ENCODE data around the gene RASGRP3.

The RASGRP3 gene

GRCh38 chr2:33573657-33574056 lies 97.2 kb downstream of the RASGRP3 start:
- FAIRE-seq (no peak), DNase-seq (ENCODE audit: insufficient read length, low spot score) (no peak)
- TF ChIP-seq POLR2A (IDR thresholded peaks at IDR 0.05; ENCODE audit: low read depth, low read length): no peak

- DNase-seq (ENCODE audit: insufficient read length, low spot score) (no peak), FAIRE-seq (no peak)
- TF ChIP-seq POLR2A (IDR thresholded peaks at IDR 0.05; ENCODE audit: low read depth, low read length): no peak
Measured at GRCh38 chr2:33577084-33577483, 100.6 kb downstream of the RASGRP3 start.

DNA sequence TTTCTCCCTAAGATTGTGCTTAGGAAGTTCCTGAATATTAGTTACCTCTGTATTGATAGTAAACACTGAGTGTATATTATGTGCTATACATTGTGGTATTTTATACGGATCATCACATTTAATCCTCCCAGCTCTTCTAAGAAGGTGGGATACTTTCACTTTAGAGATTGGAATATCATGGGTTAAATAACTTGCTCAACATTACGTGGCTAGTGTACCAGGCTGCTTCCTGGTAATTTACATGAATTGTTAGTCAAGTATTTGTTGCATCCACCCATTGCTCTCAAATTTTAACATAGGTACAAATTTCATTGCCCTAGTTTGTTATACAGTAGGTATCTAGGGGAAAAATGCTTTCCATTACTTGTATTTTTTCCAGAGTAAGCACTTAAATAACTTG lies 101.2 kb downstream of the RASGRP3 start:
- DNase-seq (ENCODE audit: insufficient read length, low spot score) (no peak), FAIRE-seq (peak; percentile 84)
- no peak for TF ChIP-seq POLR2A (IDR thresholded peaks at IDR 0.05; ENCODE audit: low read depth, low read length)

GRCh38 chr2:33579227-33579626 lies 102.8 kb downstream of the RASGRP3 start:
- TF ChIP-seq POLR2A (IDR thresholded peaks at IDR 0.05; ENCODE audit: low read depth, low read length): no peak
- DNase-seq (ENCODE audit: insufficient read length, low spot score): no peak
- no peak for FAIRE-seq

GRCh38 chr2:33581872-33582271 lies 105.4 kb downstream of the RASGRP3 start:
- no peak for DNase-seq (ENCODE audit: insufficient read length, low spot score)
- TF ChIP-seq POLR2A (IDR thresholded peaks at IDR 0.05; ENCODE audit: low read depth, low read length): no peak
- peak; percentile 55 for FAIRE-seq

- no peak for TF ChIP-seq POLR2A (IDR thresholded peaks at IDR 0.05; ENCODE audit: low read depth, low read length)
- FAIRE-seq: no peak
- no peak for DNase-seq (ENCODE audit: insufficient read length, low spot score)
Measured at GRCh38 chr2:33583194-33583938, 106.9 kb downstream of the RASGRP3 start.

DNA sequence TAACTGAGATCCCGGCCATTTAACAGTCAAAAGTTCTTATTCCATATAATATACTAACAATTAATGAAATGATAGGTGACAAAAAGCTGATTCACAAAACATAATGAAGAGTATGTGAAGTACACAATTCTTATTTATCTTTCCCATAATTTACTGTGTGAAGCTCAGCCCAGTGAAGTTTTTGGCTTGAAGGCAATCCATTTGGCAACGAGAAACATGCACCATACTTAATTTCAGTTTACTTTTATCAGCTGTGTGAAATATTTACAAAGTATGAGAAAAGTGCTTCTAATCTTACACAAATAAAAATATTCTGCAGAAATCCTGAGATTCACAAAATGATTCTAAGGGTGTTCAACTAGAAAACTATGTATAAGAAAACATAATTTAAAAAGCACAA lies 110.3 kb downstream of the RASGRP3 start:
- FAIRE-seq (no peak), DNase-seq (ENCODE audit: insufficient read length, low spot score) (no peak)
- TF ChIP-seq POLR2A (IDR thresholded peaks at IDR 0.05; ENCODE audit: low read depth, low read length): no peak

DNA sequence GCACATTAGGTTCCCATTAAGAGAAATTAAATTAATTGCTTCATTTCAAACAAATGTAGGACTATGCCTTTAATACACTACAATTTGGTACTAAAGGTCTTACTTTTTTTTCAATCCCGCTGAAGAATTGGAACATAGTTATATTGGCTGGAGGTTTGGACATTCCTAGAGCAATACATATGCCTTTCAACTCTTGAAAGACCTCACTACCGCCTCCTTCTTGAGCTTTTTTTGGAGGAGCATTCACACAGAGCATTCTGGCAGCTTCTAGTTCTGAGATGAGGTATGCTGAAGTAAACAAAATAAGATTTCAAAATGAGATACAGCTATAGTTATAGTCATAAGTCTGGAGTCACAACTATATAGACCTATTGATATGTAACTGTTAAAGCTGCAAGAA lies 111.8 kb downstream of the RASGRP3 start:
- no peak for FAIRE-seq
- DNase-seq (ENCODE audit: insufficient read length, low spot score): no peak
- no peak for TF ChIP-seq POLR2A (IDR thresholded peaks at IDR 0.05; ENCODE audit: low read depth, low read length)

- no peak for TF ChIP-seq POLR2A (IDR thresholded peaks at IDR 0.05; ENCODE audit: low read depth, low read length)
- FAIRE-seq (no peak), DNase-seq (ENCODE audit: insufficient read length, low spot score) (no peak)
Measured at GRCh38 chr2:33589444-33589843, 113.0 kb downstream of the RASGRP3 start.

- DNase-seq (ENCODE audit: insufficient read length, low spot score) (no peak), FAIRE-seq (no peak)
- TF ChIP-seq POLR2A (IDR thresholded peaks at IDR 0.05; ENCODE audit: low read depth, low read length): no peak
Measured at GRCh38 chr2:33595385-33595784, 118.9 kb downstream of the RASGRP3 start.

GRCh38 chr2:33597026-33597425 lies 120.6 kb downstream of the RASGRP3 start:
- no peak for DNase-seq (ENCODE audit: insufficient read length, low spot score)
- no peak for TF ChIP-seq POLR2A (IDR thresholded peaks at IDR 0.05; ENCODE audit: low read depth, low read length)
- FAIRE-seq: no peak

GRCh38 chr2:33598561-33599174 lies 122.2 kb downstream of the RASGRP3 start:
- TF ChIP-seq POLR2A (IDR thresholded peaks at IDR 0.05; ENCODE audit: low read depth, low read length): no peak
- DNase-seq (ENCODE audit: insufficient read length, low spot score) (peak; percentile 25), FAIRE-seq (peak; percentile 15)

GRCh38 chr2:33599175-33599942 lies 122.9 kb downstream of the RASGRP3 start, which contains the start of gene FAM98A:
FAM98A (minus strand) TSS chr2:33599299; CDS start chr2:33599221, 78 bp downstream.
- FAIRE-seq (peak; percentile 91), DNase-seq (ENCODE audit: insufficient read length, low spot score) (peak; percentile 87)
- TF ChIP-seq POLR2A (IDR thresholded peaks at IDR 0.05; ENCODE audit: low read depth, low read length): peak; percentile 65

GRCh38 chr2:33599943-33600192 lies 123.4 kb downstream of the RASGRP3 start:
- DNase-seq (ENCODE audit: insufficient read length, low spot score) (no peak), FAIRE-seq (no peak)
- TF ChIP-seq POLR2A (IDR thresholded peaks at IDR 0.05; ENCODE audit: low read depth, low read length): no peak

Measured in H54 (cell line).